Keratinocyte (primary cell): Measurements from ENCODE around the gene GM2A. TPM values are rescaled to one million over a fixed set of nuclear protein-coding genes. Genes with fewer than 3 reads are reported as not detected.

Experiments
- DNase-seq: peaks from one replicate; pipeline ENCODE4 v3.0.0-alpha.2; 2011; ENCODE audit warnings: low read depth, missing footprints, low spot score
- FAIRE-seq: peaks from 2 replicates; lab custom pipeline; 2011; peaks lifted over from hg19 to GRCh38; lab: Jason Lieb, UNC
- H2AFZ ChIP-seq: 2 replicates; pipeline ENCODE4 v1.6.0; 2012; ENCODE audit warnings: low read length, control low read depth, inconsistent platforms; ENCODE audit not compliant: control insufficient read depth
- H3K27ac ChIP-seq: 2 replicates; pipeline ENCODE4 v1.5.1; 2011; ENCODE audit warnings: low read length; ENCODE audit not compliant: control insufficient read depth, insufficient read depth
- H3K27me3 ChIP-seq: 3 replicates; pipeline ENCODE4 v1.6.0; 2011; ENCODE audit warnings: low read length; ENCODE audit not compliant: control insufficient read depth, insufficient read depth; ENCODE audit errors: extremely low read depth
- H3K36me3 ChIP-seq, 2 experiments: 2 replicates in 1 of 2; 3 replicates in 1 of 2; pipeline ENCODE4 v1.5.1; 2011; ENCODE audit warnings: low read length in 2 of 2, mild to moderate bottlenecking in 1 of 2; ENCODE audit not compliant: control insufficient read depth in 2 of 2, insufficient read depth in 2 of 2; ENCODE audit errors: extremely low read depth in 1 of 2
- H3K4me1 ChIP-seq: 3 replicates; pipeline ENCODE4 v1.5.1; 2011; ENCODE audit warnings: low read length; ENCODE audit not compliant: control insufficient read depth, insufficient read depth; ENCODE audit errors: extremely low read depth
- H3K4me2 ChIP-seq: 3 replicates; pipeline ENCODE4 v1.6.0; 2011; ENCODE audit warnings: low read depth, low read length; ENCODE audit not compliant: control insufficient read depth, insufficient read depth; ENCODE audit errors: extremely low read depth
- H3K4me3 ChIP-seq, 3 experiments: fragments of 200-600 bp in 1 of 3; sonication (generic) in 1 of 3; 2 replicates in 2 of 3; 3 replicates in 1 of 3; pipeline ENCODE4 v1.5.1; 2011 to 2016; ENCODE audit warnings: low read length in 3 of 3, mild to moderate bottlenecking in 3 of 3, control low read depth in 2 of 3, inconsistent platforms in 1 of 3, low read depth in 1 of 3, mixed read lengths in 1 of 3, mixed run types in 1 of 3, moderate library complexity in 1 of 3; ENCODE audit not compliant: control insufficient read depth in 2 of 3, insufficient read depth in 2 of 3; ENCODE audit errors: extremely low read depth in 1 of 3
- H3K79me2 ChIP-seq: 2 replicates; pipeline ENCODE4 v1.6.0; 2012; ENCODE audit warnings: low read length; ENCODE audit not compliant: control insufficient read depth, insufficient read depth
- H3K9ac ChIP-seq: 3 replicates; pipeline ENCODE4 v1.6.0; 2011; ENCODE audit warnings: low read length; ENCODE audit not compliant: control insufficient read depth, insufficient read depth; ENCODE audit errors: extremely low read depth
- H3K9me1 ChIP-seq: 3 replicates; pipeline ENCODE4 v1.6.0; 2011; ENCODE audit warnings: low read length; ENCODE audit not compliant: control insufficient read depth, insufficient read depth; ENCODE audit errors: extremely low read depth
- H3K9me3 ChIP-seq: 2 replicates; pipeline ENCODE4 v1.5.1; 2012; ENCODE audit warnings: low read depth, low read length; ENCODE audit not compliant: control insufficient read depth
- H4K20me1 ChIP-seq: 3 replicates; pipeline ENCODE4 v1.6.0; 2011; ENCODE audit warnings: low read length; ENCODE audit not compliant: control insufficient read depth, insufficient read depth; ENCODE audit errors: extremely low read depth
- CTCF ChIP-seq, 3 experiments: IDR thresholded peaks in 1 of 3; conservative IDR thresholded peaks in 1 of 3; optimal IDR thresholded peaks in 1 of 3; 2 replicates in 2 of 3; 3 replicates in 1 of 3; pipeline versions ENCODE3 to v1.5.1; 2011; ENCODE audit warnings: low read length in 3 of 3, mild to moderate bottlenecking in 3 of 3, moderate library complexity in 2 of 3, control low read depth in 1 of 3, inconsistent platforms in 1 of 3; ENCODE audit not compliant: insufficient read depth in 2 of 3; ENCODE audit errors: extremely low read depth in 1 of 3
- EZH2 ChIP-seq: IDR thresholded peaks from one replicate; pipeline ENCODE4 v1.6.1; 2012; ENCODE audit warnings: inconsistent platforms, mild to moderate bottlenecking, low read length, moderate library complexity
- dilution Hi-C: fragments of 300-500 bp; cut with MboI; formaldehyde crosslinking; loops from one replicate; pipeline ENCODE4 v1.7.0; 2020; ENCODE audit warnings: low sequenced_read_pairs; ENCODE audit not compliant: extremely low pct_ligation_motif_present
- polyA plus RNA-seq, 5 experiments: library from polyadenylated mRNA; depleted of rRNA in 3 of 5; stranded (reverse) in 3 of 5; stranded (forward) in 1 of 5; unstranded in 1 of 5; fragments of >200 nt; gene quantifications; 1 replicate in 1 of 5; 2 replicates in 3 of 5; 3 replicates in 1 of 5; pipeline versions ENCODE4 v1.2.1 to v1.2.3, GENCODE V29; 2011 to 2012; ENCODE audit warnings: missing spikeins in 2 of 5, low read depth in 1 of 5, low replicate concordance in 1 of 5

Gene GM2A
- polyA plus RNA-seq, 1 donor (not counting 4 experiments of a cell fraction or from before 2014, with no cell fraction given) = 117 TPM

GRCh38 chr5:151251621-151252020, 1.4 kb upstream of the GM2A start:
- Histone ChIP-seq H3K36me3 (no peaks in the 10 kb centered on the region), H3K27ac (no peak overlapping the region), H3K4me1 (peaks cover 17% of the 10 kb centered on the region), H3K79me2 (peaks cover 34% of the 10 kb centered on the region), H3K9me1 (no peaks in the 10 kb centered on the region), H3K9me3 (no peaks in the 10 kb centered on the region), H3K27me3 (no peaks in the 10 kb centered on the region), H2AFZ (no peak overlapping the region), H4K20me1 (no peaks in the 10 kb centered on the region), H3K4me2 (no peak overlapping the region), H3K4me3 (no peak overlapping the region), H3K9ac (no peak overlapping the region)
- dilution Hi-C loops = no loop called here
- no peak for FAIRE-seq
- no peak for TF ChIP-seq EZH2
- no peak for TF ChIP-seq CTCF (optimal IDR thresholded peaks at IDR 0.05 in 1 of 3, IDR thresholded peaks at IDR 0.05 in 1 of 3, conservative IDR thresholded peaks at IDR 0.05 in 1 of 3; ENCODE audit: extremely low read depth in 1 of 3, insufficient read depth in 2 of 3, low read length in 3 of 3)
- DNase-seq = no peak

GRCh38 chr5:151253605-151253950, 593 bp downstream of the GM2A start:
- no peak for TF ChIP-seq EZH2
- no peak for TF ChIP-seq CTCF (optimal IDR thresholded peaks at IDR 0.05 in 1 of 3, IDR thresholded peaks at IDR 0.05 in 1 of 3, conservative IDR thresholded peaks at IDR 0.05 in 1 of 3; ENCODE audit: extremely low read depth in 1 of 3, insufficient read depth in 2 of 3, low read length in 3 of 3)
- H3K36me3 ChIP-seq = no peaks in the 10 kb centered on the region
- H3K27ac ChIP-seq = peak overlapping the region; percentile 91
- H3K9ac ChIP-seq = peak overlapping the region; percentile 88
- DNase-seq = no peak
- peak overlapping the region; percentile 99 for H3K4me2 ChIP-seq
- peak overlapping the region; percentile 59 to 97 (median 92) for H3K4me3 ChIP-seq
- peaks cover 36% of the 10 kb centered on the region for H3K4me1 ChIP-seq
- no peaks in the 10 kb centered on the region for H3K9me3 ChIP-seq
- dilution Hi-C loops = no loop called here
- H3K27me3 ChIP-seq = no peaks in the 10 kb centered on the region
- no peaks in the 10 kb centered on the region for H4K20me1 ChIP-seq
- peaks cover 40% of the 10 kb centered on the region for H3K79me2 ChIP-seq
- H2AFZ ChIP-seq = no peak overlapping the region
- H3K9me1 ChIP-seq = no peaks in the 10 kb centered on the region
- no peak for FAIRE-seq
